A172 (cell line): Measurements from ENCODE around the gene NMNAT3. TPM values are rescaled to one million over a fixed set of nuclear protein-coding genes. Genes with fewer than 3 reads are reported as not detected.
A peak's percentile ranks its signal among the peaks of the same experiment; 100 is the strongest.

Experiments used
- DNase-seq: peaks from one replicate; pipeline ENCODE4 v3.0.0-alpha.2; 2015; ENCODE audit warnings: low spot score
- total RNA-seq: library from RNA; depleted of rRNA; stranded (reverse); fragments of >200 nt; shearing (Covaris generic); gene quantifications from 2 replicates; pipeline ENCODE4 v1.2.3, GENCODE V29; 2014; rRNA removed

Gene NMNAT3
- total RNA-seq, result not detected in 2 replicates

GRCh38 chr3:139677388-139678155 is at the start of gene NMNAT3:
Gene NMNAT3, minus strand, starts transcription at chr3:139677972. Its CDS starts 50,248 bp downstream, at chr3:139627724.
- DNase-seq, result no peak

- DNase-seq, result no peak
Measured at GRCh38 chr3:139721370-139721769, 43.6 kb upstream of the NMNAT3 start.

- DNase-seq, result peak; percentile 19
Measured at GRCh38 chr3:139718415-139718814, 40.6 kb upstream of the NMNAT3 start.

- DNase-seq, result no peak
Measured at GRCh38 chr3:139716908-139717485, 39.2 kb upstream of the NMNAT3 start.

GRCh38 chr3:139715743-139716360 is 38.1 kb upstream of the NMNAT3 start:
- no peak for DNase-seq

GRCh38 chr3:139715166-139715565 is 37.4 kb upstream of the NMNAT3 start:
- DNase-seq, result no peak

DNA sequence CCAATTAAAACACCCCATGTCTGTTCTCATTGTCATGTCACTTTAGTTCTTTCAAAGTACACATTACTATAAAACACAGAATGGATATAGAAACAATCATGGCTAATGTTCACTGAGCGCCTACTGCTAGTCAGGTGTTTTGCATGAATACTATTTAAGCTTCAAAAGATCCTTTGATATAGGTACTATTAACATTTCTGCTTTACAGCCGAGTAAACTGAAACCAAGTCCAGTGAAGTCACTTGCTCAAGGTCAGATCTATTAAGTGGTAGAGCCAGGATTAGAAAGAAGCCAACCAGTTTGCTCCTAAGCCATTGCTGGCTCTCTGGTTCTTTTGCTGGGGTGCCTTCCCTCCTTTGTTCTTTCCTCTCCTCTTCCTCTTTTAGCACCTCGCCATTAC is 32.4 kb upstream of the NMNAT3 start:
- DNase-seq, result no peak

- no peak for DNase-seq
Measured at GRCh38 chr3:139705631-139706030, 27.9 kb upstream of the NMNAT3 start.

DNA sequence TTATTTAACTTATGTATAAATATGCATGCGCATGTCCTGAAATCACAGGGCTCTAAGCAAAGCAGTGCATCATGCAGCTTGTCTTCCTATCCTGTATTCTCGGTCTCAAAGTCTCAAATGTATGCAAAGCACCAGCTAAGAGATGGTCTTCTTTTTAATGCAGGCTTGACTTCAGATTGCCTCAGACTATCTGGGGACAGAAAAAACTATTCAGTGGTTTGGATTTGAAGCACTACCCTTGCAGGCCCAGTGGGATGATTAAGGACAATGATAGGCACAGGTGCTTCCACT is 18.5 kb upstream of the NMNAT3 start:
- DNase-seq, result no peak

DNA sequence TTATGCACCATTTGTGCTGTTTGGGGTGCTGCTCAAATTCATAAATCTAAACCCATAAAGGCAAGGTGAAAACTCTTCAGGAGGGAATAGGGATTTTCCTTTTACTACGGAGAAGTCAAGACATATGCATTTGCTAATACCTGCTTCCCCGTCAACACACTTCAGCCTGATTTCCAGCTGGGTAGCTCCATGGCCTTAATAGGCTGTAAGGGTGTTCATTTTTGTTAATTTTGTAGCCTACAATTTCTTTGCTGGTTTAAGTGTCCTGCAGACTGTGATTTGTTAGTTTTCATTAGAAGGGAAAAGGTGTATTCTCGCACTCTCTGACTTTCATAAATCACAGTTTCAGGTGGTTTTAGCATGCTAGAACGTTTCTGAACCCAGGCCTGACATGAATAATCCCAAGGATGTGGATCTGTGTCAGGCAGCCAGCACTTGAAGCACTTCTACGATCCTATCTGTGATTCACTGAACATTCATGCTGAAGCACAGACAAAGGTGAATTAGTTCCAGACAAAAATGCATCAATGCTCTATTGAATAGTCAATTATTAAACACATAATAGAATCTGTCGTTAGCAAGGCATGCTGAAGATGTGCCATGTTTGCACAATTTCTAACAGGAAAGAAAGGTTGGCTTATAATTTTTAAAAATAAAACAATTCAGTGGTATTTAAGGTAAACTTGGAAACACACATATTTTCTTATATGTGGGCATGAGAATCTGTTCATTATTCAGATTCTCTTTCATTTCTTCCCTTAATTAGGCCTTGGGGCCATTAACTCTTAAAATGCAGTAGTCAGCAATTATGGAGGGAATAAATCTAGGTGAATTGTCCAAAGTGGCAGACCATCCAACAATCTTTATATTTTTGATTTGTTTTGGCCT is 17.9 kb upstream of the NMNAT3 start:
- no peak for DNase-seq

GRCh38 chr3:139695007-139695406 is 17.2 kb upstream of the NMNAT3 start:
- no peak for DNase-seq

- no peak for DNase-seq
Measured at GRCh38 chr3:139694542-139694941, 16.8 kb upstream of the NMNAT3 start.

DNA sequence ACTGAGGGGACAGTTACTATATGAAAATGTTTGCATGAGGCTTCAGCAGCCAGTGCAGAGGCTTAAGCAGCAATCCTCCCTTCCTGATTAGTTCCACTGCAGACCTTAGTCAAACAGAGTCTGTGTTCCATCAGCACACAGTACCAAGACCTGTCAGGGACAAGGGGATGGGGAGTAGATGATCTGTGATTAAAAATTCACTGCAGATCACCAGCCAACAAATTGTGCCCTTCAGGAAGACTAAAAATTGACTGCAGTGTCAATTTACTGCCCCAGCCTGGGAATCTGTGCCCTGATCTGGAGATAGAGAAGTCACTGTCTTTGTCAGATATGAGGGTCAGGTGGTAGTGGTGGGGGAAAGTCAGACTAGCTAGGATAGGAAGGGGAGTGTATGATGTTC is 13.8 kb upstream of the NMNAT3 start:
- no peak for DNase-seq

- DNase-seq, result no peak
Measured at GRCh38 chr3:139689708-139690228, 12.0 kb upstream of the NMNAT3 start.

DNA sequence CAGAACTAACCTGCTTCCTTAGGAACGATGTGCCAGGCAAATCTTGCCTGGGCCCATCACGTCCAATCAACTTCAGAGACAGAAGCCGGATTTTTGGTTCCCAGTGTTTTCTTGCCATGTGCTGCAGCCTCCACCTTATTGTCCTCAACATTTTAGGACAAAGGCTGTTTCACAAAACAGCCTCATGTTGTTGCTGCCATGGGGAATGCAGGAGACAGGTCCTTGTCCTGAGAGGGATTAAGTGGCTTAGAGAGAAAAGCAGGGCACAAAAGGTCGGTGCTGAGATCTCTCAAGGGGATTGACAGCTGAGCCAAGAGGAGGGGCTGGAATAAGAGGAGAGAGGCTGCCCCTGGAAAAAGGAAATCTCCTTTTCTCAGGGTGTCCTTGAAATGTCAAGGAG is 11.3 kb upstream of the NMNAT3 start:
- DNase-seq, result no peak

DNA sequence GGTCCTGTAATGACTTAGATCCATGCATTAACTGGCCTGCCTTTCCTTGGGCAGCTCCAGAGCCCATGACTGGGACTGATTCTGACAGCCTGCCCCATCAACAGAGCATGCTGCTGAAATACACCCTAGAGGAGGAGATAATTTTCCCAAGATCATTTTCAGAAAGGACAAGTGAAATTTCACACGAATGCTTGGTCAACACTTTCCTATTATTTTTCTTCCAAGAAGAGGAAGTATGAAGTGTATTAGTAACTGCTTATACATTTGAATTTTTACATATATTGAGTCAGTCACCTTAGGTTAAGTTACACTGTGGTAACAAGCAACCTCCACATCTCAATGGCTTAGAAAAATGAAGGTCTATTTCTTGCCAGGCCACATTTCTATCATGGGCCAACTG is 9.7 kb upstream of the NMNAT3 start:
- DNase-seq, result no peak

DNA sequence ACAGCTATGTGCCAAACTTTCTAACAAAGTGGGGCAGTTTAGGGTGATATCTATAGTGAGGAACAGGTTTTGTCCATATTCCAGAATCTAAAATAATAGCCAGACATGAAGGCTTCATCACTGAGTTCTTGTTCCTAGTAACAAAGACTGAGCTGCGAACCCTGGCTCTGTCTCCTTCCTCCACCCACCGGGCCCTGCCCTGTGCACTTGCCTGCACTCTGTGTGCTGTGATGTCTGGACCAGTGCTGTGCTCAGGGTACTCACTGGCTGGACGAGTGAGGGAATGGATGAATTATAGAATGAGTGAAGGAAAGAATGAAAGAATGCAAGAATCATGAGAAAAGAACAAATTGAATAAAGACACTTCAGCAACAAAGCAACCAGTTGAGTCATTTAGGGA is 8.9 kb upstream of the NMNAT3 start:
- no peak for DNase-seq

GRCh38 chr3:139686206-139686605 is 8.4 kb upstream of the NMNAT3 start:
- no peak for DNase-seq

DNA sequence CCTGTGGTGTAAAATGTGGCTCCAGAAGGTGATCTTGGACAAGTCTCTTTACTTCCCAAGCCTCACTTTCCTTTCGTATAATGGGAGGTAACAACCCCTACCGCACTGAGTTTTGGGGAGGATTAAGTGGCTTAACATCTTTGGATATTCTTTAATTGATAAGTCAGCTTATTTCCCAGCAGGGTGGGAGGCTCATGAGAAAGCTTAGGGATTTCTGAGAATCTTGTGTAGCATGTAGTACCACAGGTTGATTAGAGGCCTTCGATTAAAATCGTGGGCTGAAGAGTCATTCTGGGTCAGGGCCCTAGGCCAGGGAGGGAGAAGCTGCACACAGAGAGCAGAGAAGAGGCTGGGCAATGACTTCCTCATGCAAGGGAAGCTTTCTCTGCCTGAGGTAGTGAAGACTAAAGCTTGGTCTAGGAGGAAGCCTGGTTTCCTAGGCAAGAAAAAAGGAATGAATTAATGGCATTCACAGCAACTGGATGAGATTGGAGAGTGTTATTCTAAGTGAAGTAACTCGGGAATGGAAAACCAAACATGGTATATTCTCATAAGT is 1.5 kb upstream of the NMNAT3 start:
- no peak for DNase-seq

DNA sequence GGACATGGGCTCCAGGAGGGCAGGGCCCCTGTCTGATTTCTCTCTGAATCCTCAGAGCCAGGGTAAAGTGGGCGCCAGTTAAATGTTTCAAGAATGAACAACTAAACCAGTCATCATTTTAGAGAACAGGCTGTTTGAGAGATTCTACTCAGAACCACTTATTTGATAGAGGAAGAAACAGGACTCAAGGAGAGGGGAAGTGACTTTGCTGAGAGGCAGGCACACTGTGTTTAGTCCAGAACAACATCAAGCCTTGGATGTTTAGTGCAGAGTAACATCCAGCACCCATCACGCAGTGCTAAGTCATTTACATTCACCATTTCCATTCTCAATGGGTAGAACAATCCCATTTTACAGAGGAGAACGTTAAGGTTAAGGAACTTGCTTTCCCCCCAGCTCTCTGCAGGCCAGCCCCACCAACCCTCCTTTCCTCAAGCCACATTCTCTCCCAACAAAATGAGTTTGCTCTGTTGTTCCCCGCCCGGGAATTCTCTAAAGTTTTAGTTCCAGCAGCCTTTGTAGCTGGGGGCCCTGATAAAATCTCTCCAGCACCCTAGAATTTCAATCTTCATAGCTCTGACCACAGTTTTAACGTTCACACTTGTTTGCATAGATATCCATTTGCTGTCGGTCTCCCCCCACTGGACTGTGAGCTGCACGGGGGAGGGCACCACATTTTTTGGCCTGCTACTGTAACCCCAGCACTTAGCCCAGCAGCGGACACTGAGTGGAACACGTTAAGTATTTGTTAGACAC is 962 bp downstream of the NMNAT3 start:
- no peak for DNase-seq

DNA sequence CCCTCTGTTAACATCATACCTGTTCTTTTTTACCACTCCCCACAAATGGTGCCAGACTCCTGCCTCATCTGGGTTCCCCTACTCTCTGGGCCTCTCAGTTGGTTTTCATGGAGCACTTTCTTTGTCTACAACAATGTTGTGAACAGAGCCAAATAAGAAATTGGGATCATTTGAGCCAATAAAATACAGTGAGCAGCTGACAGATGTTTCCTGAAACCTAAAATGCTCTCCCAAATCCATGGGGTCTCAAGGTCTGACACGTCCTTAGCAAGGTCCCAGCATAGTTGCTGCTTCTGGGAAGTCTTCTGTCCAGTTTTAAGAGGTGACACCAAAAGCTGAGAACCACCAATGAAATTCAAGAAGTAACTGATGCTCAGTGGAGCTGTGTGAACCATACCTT is 1.7 kb downstream of the NMNAT3 start:
- no peak for DNase-seq
